Ramos (cell line): Measurements from ENCODE around the gene SMC6.

Experiments
- in situ Hi-C: fragments of 300-500 bp; cut with MboI; formaldehyde crosslinking; loops from one replicate; pipeline ENCODE4 v1.14.3; 2022; ENCODE audit warnings: low sequenced_read_pairs; ENCODE audit not compliant: unreplicated experiment

SMC6 gene

DNA sequence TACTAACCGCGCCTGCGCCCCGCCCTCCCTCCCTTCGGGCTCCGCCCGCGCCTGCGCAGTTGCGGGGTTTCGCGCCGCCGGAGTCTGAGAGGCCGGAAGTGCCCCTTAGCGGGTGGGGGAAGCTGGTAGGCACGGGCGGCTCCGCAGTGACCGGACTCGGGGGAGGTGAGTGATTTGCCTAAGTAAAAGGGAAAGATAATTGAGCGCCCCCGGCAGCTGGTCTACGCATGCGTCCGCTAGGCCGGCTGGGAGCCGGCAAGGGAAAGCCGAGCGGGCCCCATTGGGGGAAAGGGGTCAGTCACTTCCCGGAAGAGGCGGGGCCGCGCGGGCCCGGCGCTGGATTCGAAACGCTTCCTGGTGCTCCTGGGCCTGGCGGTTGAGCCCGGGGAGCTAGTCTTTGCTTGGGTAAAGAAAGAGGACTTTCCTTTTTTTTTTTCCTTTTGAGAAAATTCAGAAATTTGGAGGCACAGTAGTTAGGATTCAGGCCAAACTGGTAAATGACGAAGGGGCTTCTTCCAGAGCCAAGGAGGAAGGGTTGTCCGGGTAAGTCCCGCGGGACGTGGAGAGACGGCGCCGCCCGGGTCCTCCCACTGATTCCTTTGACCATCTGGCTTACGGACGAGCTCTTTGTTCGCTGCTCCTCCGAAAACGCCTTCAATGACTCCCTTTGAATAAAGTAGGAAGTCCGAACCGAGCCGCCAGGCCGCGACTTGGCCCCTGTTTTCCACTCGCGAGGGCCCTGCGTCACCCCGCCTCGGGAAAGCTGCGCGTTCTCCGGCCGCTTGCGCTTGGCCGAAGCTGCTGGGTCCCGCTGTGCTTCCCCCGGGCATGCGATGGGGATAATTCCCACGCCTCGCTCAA is at the start of gene SMC6, which contains the start of gene GEN1:
TSS of gene SMC6 (minus strand) at position 8 of the 861 bp plus-strand sequence. CDS start 7,864 bp downstream, outside the sequence.
TSS of gene GEN1 (plus strand) at position 336 of the 861 bp plus-strand sequence. CDS start 5,806 bp downstream, outside the sequence.
- in situ Hi-C loops: no loop called here

GRCh38 chr2:17800693-17801458 is 47.3 kb upstream of the SMC6 start:
- in situ Hi-C loops: no loop called here

DNA sequence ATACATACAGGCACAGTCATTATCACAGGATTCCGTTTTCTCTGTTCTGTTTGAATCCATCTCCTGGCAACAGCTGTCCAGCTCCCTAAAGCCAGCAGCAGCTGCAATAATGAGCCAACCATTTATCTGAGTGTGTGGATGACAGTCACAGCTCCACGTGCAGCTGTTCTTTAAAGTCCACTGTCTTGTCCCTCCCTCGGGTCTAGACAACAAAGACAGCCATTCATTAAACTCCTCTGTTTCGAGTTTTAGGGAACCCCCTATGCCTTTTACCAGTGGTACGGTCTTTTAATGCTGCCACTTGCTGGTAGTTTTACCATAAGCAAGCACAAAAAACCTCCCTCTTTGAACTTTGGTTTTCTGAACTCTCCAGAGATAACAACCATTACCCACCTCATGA is 46.6 kb upstream of the SMC6 start:
- in situ Hi-C loops: no loop called here

DNA sequence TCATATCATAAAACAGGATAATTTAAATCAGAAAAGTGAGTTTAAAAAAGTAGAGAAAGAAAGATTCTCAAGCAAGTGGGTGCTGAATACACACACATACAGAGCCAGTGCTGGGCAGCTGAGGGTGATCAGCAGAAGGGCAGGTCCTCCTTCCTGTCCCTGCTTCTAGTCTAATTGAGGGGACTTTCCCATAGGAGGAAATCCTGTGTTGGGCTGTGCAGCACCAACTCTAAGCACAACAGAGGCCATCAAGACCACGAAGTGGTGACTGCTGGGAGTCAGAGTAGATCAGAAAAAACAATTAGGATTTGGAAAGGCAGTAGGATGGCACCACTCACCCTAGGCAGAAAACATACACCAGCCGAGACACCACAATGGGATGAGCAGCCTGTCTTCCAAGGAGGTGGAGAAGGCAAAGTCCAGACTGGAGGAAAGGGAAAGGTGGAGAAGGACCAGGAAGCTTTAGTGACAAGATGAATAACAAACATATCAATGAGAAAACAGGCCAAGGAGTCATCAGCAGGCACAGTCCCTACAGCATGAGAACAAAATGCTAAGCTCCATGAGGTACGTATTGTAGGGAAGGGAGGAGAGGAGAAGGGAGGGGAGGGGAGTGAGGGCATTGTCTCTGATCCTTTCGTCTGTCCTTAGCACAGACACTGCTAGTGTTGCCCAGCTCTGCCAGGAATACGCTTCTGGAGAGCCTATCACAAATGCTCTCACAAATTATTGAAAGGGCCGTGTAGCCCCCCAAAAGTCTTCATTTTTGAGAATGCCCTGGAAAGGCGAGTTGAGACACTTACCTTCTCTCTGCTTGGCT is 45.9 kb upstream of the SMC6 start:
- in situ Hi-C loops: no loop called here

DNA sequence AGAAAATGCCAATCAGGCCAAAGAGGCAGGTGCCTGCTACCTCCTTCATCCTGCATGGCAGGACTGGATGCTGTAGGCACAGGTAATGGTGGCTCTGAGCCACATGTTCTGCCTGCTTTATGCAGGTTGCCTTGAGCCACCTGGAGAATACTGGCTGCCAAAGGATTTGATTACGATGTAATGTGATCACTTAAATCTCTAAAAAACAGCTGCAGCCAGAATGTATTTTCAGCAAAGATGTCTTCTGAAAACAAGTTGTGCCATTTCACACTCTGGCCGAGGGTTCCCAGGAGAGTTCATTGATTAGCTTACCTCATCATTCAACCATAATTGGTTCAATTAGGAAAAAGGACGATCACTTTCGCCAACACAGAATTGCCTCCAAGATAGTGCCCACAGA is 44.7 kb upstream of the SMC6 start:
- in situ Hi-C loops: no loop called here

- in situ Hi-C loops: no loop called here
These were observed 41.7 kb upstream of the SMC6 start for GRCh38 chr2:17795309-17795708.

DNA sequence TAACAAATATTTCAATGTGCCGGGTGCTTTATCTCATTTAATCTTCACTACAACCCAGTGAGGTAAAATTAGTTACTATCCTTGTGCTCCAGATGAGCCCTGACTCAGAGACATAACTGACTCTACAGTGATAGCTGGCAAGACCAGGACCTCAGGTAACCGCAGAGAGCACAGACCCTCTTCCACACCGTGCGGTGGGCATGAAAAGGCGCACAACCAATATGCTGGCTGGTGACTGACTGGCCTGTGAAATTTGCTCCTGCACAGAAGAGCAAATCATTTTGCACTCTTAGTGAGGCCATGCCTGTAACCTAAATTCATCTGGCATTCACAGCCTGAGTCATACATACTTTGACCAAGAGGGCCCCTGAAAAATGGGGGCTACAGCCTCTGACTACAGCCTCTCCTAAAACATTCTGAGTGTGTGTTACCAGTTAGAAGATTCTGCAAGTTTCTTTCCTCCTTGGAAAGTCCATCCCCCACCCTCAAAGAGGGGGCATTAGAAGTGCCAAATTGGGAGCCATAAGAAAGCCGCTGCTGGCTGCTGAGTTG is 40.3 kb upstream of the SMC6 start:
- in situ Hi-C loops: no loop called here

GRCh38 chr2:17793296-17793695 is 39.7 kb upstream of the SMC6 start:
- in situ Hi-C loops: no loop called here

DNA sequence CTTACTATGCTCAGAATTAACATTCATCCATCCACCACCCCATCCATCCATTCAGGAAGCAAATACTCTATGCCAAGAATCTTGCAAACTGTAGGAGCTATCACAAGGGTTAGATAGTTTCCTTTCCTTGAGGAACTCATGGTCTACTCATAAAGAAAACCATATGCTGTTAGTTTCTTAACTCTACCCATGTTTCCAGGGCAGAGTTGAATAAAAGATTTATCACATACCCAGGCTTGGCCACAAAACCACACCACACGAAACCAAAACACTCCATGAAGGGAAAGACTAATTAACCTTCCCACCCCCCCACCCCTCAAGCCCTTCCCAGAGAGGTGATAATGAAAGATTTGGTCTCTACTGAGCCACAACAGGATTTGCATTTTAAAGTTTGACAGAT is 38.9 kb upstream of the SMC6 start:
- in situ Hi-C loops: no loop called here

GRCh38 chr2:17791817-17792130 is 38.2 kb upstream of the SMC6 start:
- in situ Hi-C loops: no loop called here

DNA sequence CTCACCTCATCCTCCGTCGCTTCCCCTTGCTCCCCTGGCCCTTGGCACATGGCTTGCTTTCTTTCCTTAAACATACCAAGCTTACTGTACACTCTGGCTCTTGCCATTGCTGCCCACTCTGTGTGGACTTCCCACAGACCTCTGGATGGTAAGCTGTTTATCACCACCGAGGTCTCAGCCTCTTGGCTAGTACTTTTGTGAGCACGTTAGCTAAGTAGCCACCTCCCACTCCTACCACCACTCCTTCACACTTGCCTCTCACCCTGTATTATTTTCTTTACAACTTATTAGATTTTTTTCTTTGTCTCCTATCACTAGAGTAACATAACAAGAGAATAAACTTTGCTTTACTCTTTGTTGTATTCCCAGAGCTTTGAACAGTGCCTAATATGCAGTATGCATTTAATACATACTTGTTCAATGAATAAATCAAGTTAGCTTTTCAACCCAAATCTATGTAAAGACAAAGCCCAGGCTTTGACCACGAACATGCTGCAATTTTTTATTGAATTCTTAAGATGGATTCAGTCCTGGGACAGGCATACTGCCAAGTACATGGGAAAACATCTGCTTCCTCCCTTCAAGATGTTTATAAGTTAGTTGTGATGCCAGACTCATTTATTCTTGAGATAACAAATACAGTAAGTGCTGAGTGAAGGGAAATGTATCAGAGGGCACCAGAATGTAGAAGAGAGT is 37.7 kb upstream of the SMC6 start:
- in situ Hi-C loops: no loop called here

- in situ Hi-C loops: no loop called here
These were observed 36.9 kb upstream of the SMC6 start for GRCh38 chr2:17790536-17790935.

- in situ Hi-C loops: no loop called here
These were observed 35.2 kb upstream of the SMC6 start for GRCh38 chr2:17788773-17789172.

DNA sequence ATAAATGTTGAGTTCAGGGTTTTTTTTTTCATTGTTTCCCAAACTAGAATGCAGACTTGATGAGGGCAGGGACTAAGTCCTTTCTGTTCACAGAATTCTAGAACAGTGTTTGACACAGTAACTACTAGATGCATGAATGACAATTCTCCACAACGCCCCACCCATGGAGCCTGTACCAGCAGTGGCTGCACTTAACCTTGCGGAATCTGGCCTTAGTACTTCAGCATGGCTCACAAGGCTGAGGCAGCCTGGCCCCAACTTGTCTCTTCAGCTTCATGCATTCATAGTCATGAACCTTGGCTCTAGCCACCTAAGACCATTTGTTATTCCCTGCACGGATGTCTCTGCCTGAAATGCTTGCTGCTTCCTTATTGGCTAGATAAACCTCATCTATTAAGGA is 33.1 kb upstream of the SMC6 start:
- in situ Hi-C loops: no loop called here

- in situ Hi-C loops: no loop called here
These were observed 27.9 kb upstream of the SMC6 start for GRCh38 chr2:17781482-17781881.

DNA sequence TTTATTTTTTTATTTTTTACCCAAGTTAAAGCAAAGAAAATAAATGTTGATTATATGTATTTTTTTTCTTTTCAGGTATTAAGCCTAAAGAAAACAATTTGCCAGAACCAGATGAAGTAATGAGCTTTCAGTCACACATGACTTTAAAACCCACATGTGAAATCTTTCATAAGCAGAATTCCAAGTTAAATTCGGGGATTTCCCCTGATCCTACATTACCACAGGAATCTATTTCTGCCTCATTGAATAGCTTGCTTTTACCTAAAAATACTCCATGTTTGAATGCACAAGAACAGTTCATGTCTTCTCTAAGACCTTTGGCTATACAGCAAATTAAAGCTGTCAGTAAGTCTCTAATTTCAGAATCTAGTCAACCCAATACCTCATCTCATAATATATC is 26.9 kb upstream of the SMC6 start:
- in situ Hi-C loops: no loop called here

DNA sequence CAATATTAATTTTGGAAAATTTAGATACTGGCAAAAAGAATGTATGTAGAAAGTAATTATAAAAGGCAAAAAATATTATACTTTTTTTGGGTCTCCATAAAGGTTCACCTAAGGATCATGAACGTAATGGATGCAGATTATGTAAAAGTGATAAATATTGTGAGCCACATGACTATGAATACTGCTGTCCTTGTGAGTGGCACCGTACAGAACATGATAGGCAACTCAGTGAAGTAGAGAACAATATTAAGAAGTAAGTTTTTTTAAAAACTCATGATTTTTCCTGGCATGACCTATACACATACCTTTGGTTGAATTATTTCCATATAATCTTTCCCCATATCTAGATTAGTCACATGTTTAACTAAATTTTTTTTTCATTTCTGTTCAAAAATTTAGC is 18.9 kb upstream of the SMC6 start:
- in situ Hi-C loops: no loop called here

GRCh38 chr2:17771956-17772355 is 18.3 kb upstream of the SMC6 start:
- in situ Hi-C loops: no loop called here

DNA sequence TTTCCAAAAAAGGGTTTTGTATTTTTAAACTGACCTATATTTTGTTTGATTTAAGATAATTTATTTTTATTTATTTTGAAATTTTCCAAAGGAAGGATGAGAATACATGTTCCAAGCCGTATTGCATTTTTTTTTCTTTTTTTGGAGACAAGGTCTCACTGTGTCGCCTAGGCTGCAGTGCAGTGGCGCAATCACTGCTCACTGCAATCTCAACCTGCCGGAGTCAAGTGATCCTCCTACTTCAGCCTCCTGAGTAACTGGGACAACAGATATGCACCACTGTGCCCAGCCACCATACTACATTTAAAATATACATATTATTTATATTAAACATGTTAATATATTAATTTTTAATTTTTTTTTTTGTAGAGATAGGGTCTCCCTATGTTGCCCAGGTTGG is 15.3 kb upstream of the SMC6 start:
- in situ Hi-C loops: no loop called here

DNA sequence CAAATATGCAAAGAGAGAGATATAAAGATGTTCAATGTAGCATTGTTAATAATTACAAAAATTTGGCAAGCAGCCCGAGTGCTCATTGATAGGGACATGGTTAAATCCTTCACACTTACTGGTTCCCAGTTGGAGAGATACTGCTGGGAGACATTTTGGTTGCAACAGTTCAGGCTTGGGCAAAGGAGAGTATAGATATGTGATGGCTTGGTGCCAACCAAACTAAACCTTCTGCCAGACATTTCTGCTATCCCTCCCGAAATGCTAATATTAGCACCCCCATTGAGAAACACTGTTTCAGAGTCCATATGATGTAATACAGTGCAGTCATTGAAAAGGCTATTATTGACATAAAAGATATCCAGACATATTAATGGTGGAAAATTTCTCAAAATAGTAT is 11.8 kb upstream of the SMC6 start:
- in situ Hi-C loops: no loop called here
